Activated CD4-positive, alpha-beta T cell treated with anti-CD3 and anti-CD28 coated beads for 36 hours (primary cell): ENCODE measurements around the gene NELL1. TPM values are rescaled to one million over a fixed set of nuclear protein-coding genes. Genes with fewer than 3 reads are reported as not detected.
"Not testable (repeated sequence)": the region's sequence is repeated elsewhere in the genome, so short reads cannot be mapped to it uniquely, and the experiment has no call there.

Experiments used
- ATAC-seq: fragments of 200-7000 bp; cut with Tn5 transposase; one replicate; pipeline ENCODE4 v1.10.0; 2021; ENCODE audit warnings: mild to moderate bottlenecking, moderate library complexity
- CTCF ChIA-PET: fragments of 350-600 bp; sonication (Branson Sonifier 250); formaldehyde crosslinking; loops from one replicate; lab custom pipeline; 2021; ENCODE audit warnings: antibody characterized with exemption; lab: Charles Lee
- POLR2A ChIA-PET: fragments of 350-600 bp; sonication (Branson Sonifier 250); formaldehyde crosslinking; loops from one replicate; lab custom pipeline; 2021; ENCODE audit warnings: antibody characterized with exemption, inconsistent platforms; lab: Charles Lee
- DNase-seq: peaks from one replicate; pipeline ENCODE4 v3.0.0-alpha.2; 2020
- H3K27ac Mint-ChIP-seq: one replicate; pipeline ENCODE4 v1.8.0; 2021; ENCODE audit warnings: mixed read lengths
- H3K27me3 Mint-ChIP-seq: one replicate; pipeline ENCODE4 v1.8.0; 2021; ENCODE audit warnings: mixed read lengths
- H3K36me3 Mint-ChIP-seq: one replicate; pipeline ENCODE4 v1.8.0; 2021; ENCODE audit warnings: low read depth, mixed read lengths
- H3K4me1 Mint-ChIP-seq: one replicate; pipeline ENCODE4 v1.8.0; 2021; ENCODE audit warnings: mixed read lengths
- H3K4me3 Mint-ChIP-seq: one replicate; pipeline ENCODE4 v1.8.0; 2021; ENCODE audit warnings: mild to moderate bottlenecking, moderate library complexity, mixed read lengths
- H3K9me3 Mint-ChIP-seq: one replicate; pipeline ENCODE4 v1.8.0; 2021; ENCODE audit warnings: low read depth, mixed read lengths
- intact Hi-C, 2 experiments: fragments of 100-400 bp; cut with DNase I in 1 of 2; cut with micrococcal nuclease in 1 of 2; formaldehyde crosslinking; loops; one replicate each; pipeline versions ENCODE4 v1.14.2 to v1.15.1; 2022 to 2024; cut with DNase I, micrococcal nuclease
- total RNA-seq, 2 experiments: library from RNA; stranded (reverse); gene quantifications; one replicate each; pipeline ENCODE4 v1.2.3, GENCODE V29; 2021

The NELL1 gene
- total RNA-seq, 2 experiments from 2014 or later = not detected

- H3K4me3 Mint-ChIP-seq = no peak overlapping the region
- ATAC-seq = no peak
- H3K27ac Mint-ChIP-seq = no peak overlapping the region
- DNase-seq = no peak
- H3K9me3 Mint-ChIP-seq = no peaks in the 10 kb centered on the region
- POLR2A ChIA-PET = no interaction called here
- intact Hi-C loops = no loop called here
- H3K4me1 Mint-ChIP-seq = no peaks in the 10 kb centered on the region
- no peaks in the 10 kb centered on the region for H3K27me3 Mint-ChIP-seq
- no peaks in the 10 kb centered on the region for H3K36me3 Mint-ChIP-seq
- CTCF ChIA-PET = interaction anchor here (1.4 kb wide), 1 partner anchor 12 kb away, joined by 5 read pairs; no protein-coding TSS in a partner anchor
Observed at GRCh38 chr11:21121991-21122390, 452.6 kb downstream of the NELL1 start.

DNA sequence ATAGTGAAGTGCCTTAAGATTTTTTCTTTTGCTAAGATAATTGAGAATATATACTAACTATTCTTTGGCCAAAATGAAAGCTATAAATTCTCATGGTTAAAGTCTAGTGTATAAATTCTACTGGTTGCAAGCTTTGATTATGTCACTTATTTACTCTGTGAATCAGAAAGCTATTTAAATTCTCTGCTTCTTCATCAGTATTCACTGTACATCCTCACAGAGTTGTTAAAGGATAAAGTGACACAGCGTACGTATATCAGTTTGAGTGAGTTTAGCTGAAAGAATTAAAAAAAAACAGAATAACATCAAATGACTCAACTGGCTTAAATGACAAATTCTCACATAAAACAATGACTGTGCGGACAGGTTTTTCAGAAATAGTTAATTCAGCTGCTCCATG is 453.1 kb downstream of the NELL1 start:
- H3K36me3 Mint-ChIP-seq = no peaks in the 10 kb centered on the region
- DNase-seq = no peak
- H3K27me3 Mint-ChIP-seq = no peaks in the 10 kb centered on the region
- H3K4me1 Mint-ChIP-seq = no peaks in the 10 kb centered on the region
- no peaks in the 10 kb centered on the region for H3K9me3 Mint-ChIP-seq
- no peak overlapping the region for H3K27ac Mint-ChIP-seq
- CTCF ChIA-PET = interaction anchor here (1.1 to 1.4 kb wide), 2 partner anchors 12 to 13 kb away, joined by 4 to 5 read pairs; no protein-coding TSS in a partner anchor
- intact Hi-C loops = no loop called here
- ATAC-seq = no peak
- H3K4me3 Mint-ChIP-seq = no peak overlapping the region
- POLR2A ChIA-PET = no interaction called here

DNA sequence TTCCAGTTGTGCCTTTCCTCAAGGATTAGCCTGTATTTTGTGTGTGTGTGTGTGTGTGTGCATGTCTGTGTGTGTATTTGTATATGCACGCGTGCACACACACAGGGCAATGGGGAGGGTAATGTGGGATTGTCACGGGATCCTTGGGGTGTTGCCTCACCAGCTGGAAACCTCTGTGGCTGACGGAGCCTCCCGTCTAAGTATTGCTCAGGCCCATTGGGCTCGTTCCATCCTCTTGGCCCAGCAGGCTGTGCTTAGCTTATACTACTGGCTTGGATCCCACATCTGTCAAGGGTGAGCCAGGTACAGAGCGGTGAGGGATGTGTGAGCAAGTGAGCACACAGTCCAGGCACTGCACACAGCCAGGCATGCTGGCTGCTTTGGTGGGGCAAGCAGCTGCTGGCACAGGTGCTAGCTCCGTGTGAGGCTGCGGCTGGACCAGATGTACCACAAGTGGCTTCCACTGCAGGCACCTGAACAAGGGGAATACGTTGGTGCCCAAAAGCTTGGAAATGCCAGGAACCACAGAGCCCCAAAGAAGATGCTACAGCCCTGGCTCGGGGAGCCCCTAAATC is 462.8 kb downstream of the NELL1 start:
- no peaks in the 10 kb centered on the region for H3K27me3 Mint-ChIP-seq
- H3K4me3 Mint-ChIP-seq = no peak overlapping the region
- H3K36me3 Mint-ChIP-seq = no peaks in the 10 kb centered on the region
- no peak overlapping the region for H3K27ac Mint-ChIP-seq
- intact Hi-C loops = no loop called here
- no peaks in the 10 kb centered on the region for H3K4me1 Mint-ChIP-seq
- DNase-seq (no peak), ATAC-seq (no peak)
- ChIA-PET POLR2A (no interaction called here), CTCF (no interaction called here)
- H3K9me3 Mint-ChIP-seq = no peaks in the 10 kb centered on the region

GRCh38 chr11:21133244-21133643 is 463.9 kb downstream of the NELL1 start:
- no peaks in the 10 kb centered on the region for H3K36me3 Mint-ChIP-seq
- H3K27ac Mint-ChIP-seq = no peak overlapping the region
- DNase-seq (no peak), ATAC-seq (no peak)
- no peaks in the 10 kb centered on the region for H3K4me1 Mint-ChIP-seq
- no peak overlapping the region for H3K4me3 Mint-ChIP-seq
- intact Hi-C loops = no loop called here
- H3K27me3 Mint-ChIP-seq = no peaks in the 10 kb centered on the region
- ChIA-PET POLR2A (no interaction called here), CTCF (no interaction called here)
- H3K9me3 Mint-ChIP-seq = no peaks in the 10 kb centered on the region

GRCh38 chr11:21133722-21134121 is 464.3 kb downstream of the NELL1 start:
- Mint-ChIP-seq H3K36me3 (no peaks in the 10 kb centered on the region), H3K9me3 (peaks cover under 1% of the 10 kb centered on the region), H3K27me3 (no peaks in the 10 kb centered on the region), H3K4me1 (no peaks in the 10 kb centered on the region), H3K27ac (no peak overlapping the region), H3K4me3 (no peak overlapping the region)
- DNase-seq = no peak
- ChIA-PET CTCF (no interaction called here), POLR2A (no interaction called here)
- intact Hi-C loops = no loop called here
- ATAC-seq = no peak

GRCh38 chr11:21137803-21138202 is 468.4 kb downstream of the NELL1 start:
- H3K27me3 Mint-ChIP-seq = peaks cover 2% of the 10 kb centered on the region
- H3K36me3 Mint-ChIP-seq = no peaks in the 10 kb centered on the region
- no peak overlapping the region for H3K27ac Mint-ChIP-seq
- POLR2A ChIA-PET = no interaction called here
- DNase-seq (no peak), ATAC-seq (no peak)
- CTCF ChIA-PET = no interaction called here
- no peak overlapping the region for H3K4me3 Mint-ChIP-seq
- intact Hi-C loops = no loop called here
- H3K4me1 Mint-ChIP-seq = no peaks in the 10 kb centered on the region
- peaks cover 2% of the 10 kb centered on the region for H3K9me3 Mint-ChIP-seq

DNA sequence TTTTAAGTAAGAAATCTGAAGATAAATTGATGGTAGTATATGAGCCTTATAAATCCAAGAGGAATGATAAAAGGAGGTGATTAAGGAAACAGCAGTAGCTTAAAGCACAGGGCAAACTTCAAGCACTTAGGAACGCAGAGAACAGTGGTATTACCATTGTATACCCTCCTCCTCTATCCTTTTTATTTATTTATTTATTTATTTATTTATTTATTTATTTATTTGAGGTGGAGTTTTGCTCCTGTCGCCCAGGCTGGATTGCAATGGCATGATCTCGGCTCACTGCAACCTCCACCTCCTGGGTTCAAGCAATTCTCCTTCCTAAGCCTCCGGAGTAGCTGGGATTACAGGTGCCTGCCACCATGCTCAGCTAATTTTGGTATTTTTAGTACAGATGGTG is 472.2 kb downstream of the NELL1 start:
- H3K4me1 Mint-ChIP-seq, POLR2A ChIA-PET, H3K27ac Mint-ChIP-seq, CTCF ChIA-PET, H3K27me3 Mint-ChIP-seq, intact Hi-C loops, H3K4me3 Mint-ChIP-seq, H3K9me3 Mint-ChIP-seq, DNase-seq, H3K36me3 Mint-ChIP-seq, ATAC-seq: not testable (repeated sequence)

DNA sequence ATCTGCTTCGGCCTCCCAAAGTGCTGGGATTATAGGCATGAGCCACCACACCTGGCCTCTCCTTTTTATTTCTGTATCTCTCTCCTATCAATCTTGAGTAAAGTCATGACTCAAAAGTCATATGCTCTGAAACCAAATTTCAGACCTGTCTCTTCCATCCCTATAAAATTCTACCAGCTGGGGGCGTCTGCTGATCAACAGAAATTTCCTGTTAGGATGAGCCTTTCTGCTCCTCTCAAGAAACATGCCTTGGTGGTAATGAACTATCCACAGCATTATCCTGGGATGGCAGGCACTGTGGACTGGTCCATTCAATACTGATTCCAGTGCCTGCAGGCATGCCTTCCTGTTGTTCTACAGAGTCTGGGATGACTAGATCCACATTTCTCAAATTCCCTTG is 472.6 kb downstream of the NELL1 start:
- no peaks in the 10 kb centered on the region for H3K36me3 Mint-ChIP-seq
- no peak overlapping the region for H3K27ac Mint-ChIP-seq
- H3K27me3 Mint-ChIP-seq = peaks cover 2% of the 10 kb centered on the region
- H3K9me3 Mint-ChIP-seq = peaks cover 2% of the 10 kb centered on the region
- intact Hi-C loops = no loop called here
- POLR2A ChIA-PET = no interaction called here
- CTCF ChIA-PET = interaction anchor here (0.8 kb wide), 1 partner anchor 847 kb away, joined by 4 read pairs; no protein-coding TSS in a partner anchor
- no peak for DNase-seq
- ATAC-seq = no peak
- H3K4me1 Mint-ChIP-seq = no peaks in the 10 kb centered on the region
- H3K4me3 Mint-ChIP-seq = no peak overlapping the region

DNA sequence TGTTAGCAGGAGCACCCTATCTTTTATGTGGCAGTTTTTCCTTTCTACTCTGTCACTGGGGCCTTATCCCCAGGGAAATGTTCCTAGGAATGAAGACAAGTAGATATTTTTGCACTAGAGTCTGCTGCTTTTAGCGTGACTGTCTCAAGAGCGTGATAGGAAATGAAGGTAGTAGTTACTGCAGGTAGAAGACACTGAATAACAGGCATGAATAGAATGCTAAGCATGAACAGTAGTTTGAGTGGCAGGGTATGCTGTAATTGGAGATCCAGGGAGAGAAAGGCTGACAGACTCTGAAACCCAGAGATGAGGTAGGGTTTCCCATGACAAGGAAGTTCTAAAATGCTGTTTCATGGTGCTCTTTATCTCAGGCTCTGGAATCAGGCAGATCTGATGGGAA is 475.1 kb downstream of the NELL1 start:
- no peak for ATAC-seq
- H3K27me3 Mint-ChIP-seq = no peaks in the 10 kb centered on the region
- intact Hi-C loops = no loop called here
- H3K4me1 Mint-ChIP-seq = no peaks in the 10 kb centered on the region
- H3K27ac Mint-ChIP-seq = no peak overlapping the region
- CTCF ChIA-PET = no interaction called here
- H3K36me3 Mint-ChIP-seq = no peaks in the 10 kb centered on the region
- DNase-seq = no peak
- POLR2A ChIA-PET = interaction anchor here (0.6 kb wide), 1 partner anchor 1409 kb away, joined by 3 read pairs; no protein-coding TSS in a partner anchor
- peaks cover 3% of the 10 kb centered on the region for H3K9me3 Mint-ChIP-seq
- no peak overlapping the region for H3K4me3 Mint-ChIP-seq

GRCh38 chr11:21148376-21148775 is 479.0 kb downstream of the NELL1 start:
- Mint-ChIP-seq H3K4me3 (no peak overlapping the region), H3K27me3 (no peaks in the 10 kb centered on the region), H3K36me3 (no peaks in the 10 kb centered on the region), H3K9me3 (peaks cover 3% of the 10 kb centered on the region), H3K4me1 (no peaks in the 10 kb centered on the region), H3K27ac (no peak overlapping the region)
- ATAC-seq = no peak
- POLR2A ChIA-PET = interaction anchor here (0.6 kb wide), 1 partner anchor 36 kb away, joined by 6 read pairs; no protein-coding TSS in a partner anchor
- intact Hi-C loops = no loop called here
- CTCF ChIA-PET = no interaction called here
- no peak for DNase-seq

DNA sequence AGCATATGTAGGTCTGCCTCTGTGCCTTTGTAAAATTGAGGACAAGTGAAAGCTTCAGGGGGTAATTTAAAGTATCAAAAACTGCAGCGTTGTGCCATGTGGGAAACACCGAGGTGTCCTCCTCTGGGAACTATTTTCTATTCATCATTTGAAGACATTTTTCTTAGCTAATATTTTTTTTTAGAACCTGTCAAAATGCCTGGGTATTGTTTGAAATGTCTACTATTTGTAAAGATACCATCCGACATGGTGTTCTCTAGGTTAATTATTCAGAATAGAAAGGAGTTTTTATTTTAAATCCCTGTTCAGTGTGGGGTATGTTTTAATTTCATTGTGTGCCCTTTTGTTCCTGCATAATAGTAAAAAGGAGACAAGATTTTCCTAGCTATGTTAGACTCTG is 490.8 kb downstream of the NELL1 start:
- no peaks in the 10 kb centered on the region for H3K27me3 Mint-ChIP-seq
- POLR2A ChIA-PET = no interaction called here
- intact Hi-C loops = no loop called here
- H3K27ac Mint-ChIP-seq = no peak overlapping the region
- H3K9me3 Mint-ChIP-seq = peaks cover 1% of the 10 kb centered on the region
- CTCF ChIA-PET = no interaction called here
- H3K4me3 Mint-ChIP-seq = no peak overlapping the region
- ATAC-seq (no peak), DNase-seq (no peak)
- no peaks in the 10 kb centered on the region for H3K36me3 Mint-ChIP-seq
- no peaks in the 10 kb centered on the region for H3K4me1 Mint-ChIP-seq

- Mint-ChIP-seq H3K9me3 (peaks cover 4% of the 10 kb centered on the region), H3K36me3 (no peaks in the 10 kb centered on the region), H3K27me3 (no peaks in the 10 kb centered on the region), H3K27ac (no peak overlapping the region), H3K4me3 (no peak overlapping the region), H3K4me1 (no peaks in the 10 kb centered on the region)
- no peak for ATAC-seq
- ChIA-PET POLR2A (no interaction called here), CTCF (no interaction called here)
- DNase-seq = no peak
- intact Hi-C loops = no loop called here
Observed at GRCh38 chr11:21169639-21170038, 500.3 kb downstream of the NELL1 start.
